NT2/D1 (cell line): Measurements from ENCODE around the gene TWF1.

Experiments
- SUZ12 ChIP-seq: IDR thresholded peaks from 2 replicates; pipeline ENCODE4 v1.6.1; 2011; ENCODE audit not compliant: insufficient read length, insufficient read depth; ENCODE audit errors: extremely low read depth
- YY1 ChIP-seq: IDR thresholded peaks from 2 replicates; pipeline ENCODE4 v1.6.1; 2011; ENCODE audit not compliant: insufficient read length, insufficient read depth
- ZNF274 ChIP-seq: IDR thresholded peaks from 2 replicates; pipeline ENCODE4 v1.6.1; 2011; ENCODE audit warnings: mild to moderate bottlenecking, low read depth, low read length

GRCh38 chr12:43835656-43836474 lies 29.7 kb upstream of the TWF1 start, which contains the start of gene TMEM117:
- TF ChIP-seq YY1 (no peak), SUZ12 (no peak), ZNF274 (no peak)
